Measurements from ENCODE around the gene ATP6V0A4.
"Not testable (repeated sequence)": the region's sequence is repeated elsewhere in the genome, so short reads cannot be mapped to it uniquely, and the experiment has no call there.

ATP6V0A4 gene

DNA sequence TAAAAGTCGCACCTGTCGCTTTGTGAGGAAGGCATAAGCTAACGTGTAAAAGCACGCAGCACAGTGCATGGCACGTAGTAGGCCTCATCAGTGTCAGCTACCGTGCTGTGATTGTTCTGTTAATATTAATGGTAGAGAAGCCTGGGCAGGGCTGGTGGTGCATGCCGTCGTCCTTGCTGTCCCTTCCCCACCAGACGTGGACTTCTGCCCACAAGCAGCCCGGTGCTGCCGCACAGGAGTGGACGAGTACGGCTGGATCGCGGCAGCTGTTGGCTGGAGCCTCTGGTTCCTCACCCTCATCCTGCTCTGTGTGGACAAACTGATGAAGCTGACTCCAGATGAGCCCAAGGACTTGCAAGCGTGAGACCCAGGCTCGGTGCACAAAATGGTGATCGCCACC, 4.7 kb upstream of the ATP6V0A4 start:
- DNase-seq (ENCODE audit: low read depth), result no peak

DNA sequence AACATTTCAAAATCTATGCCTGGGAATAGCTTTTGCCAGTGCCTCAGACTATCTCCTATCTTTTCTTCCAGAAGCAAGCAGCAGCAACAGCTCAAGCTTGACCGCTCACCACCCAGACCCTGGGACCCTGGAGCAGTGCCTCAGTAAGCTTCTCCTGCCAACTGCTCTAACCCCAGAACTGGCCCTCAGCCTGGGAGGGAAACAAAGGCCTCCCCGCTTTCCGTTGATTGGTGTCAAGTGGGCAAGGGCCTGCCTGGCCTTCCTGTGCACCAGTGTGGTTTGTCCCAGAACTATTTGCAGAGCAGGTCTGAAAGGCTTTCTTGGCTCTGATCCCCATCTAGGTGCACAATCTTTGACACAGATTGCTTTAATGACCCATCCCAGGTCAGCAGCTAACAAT, 3.3 kb upstream of the ATP6V0A4 start:
- DNase-seq (ENCODE audit: low read depth), result no peak

DNA sequence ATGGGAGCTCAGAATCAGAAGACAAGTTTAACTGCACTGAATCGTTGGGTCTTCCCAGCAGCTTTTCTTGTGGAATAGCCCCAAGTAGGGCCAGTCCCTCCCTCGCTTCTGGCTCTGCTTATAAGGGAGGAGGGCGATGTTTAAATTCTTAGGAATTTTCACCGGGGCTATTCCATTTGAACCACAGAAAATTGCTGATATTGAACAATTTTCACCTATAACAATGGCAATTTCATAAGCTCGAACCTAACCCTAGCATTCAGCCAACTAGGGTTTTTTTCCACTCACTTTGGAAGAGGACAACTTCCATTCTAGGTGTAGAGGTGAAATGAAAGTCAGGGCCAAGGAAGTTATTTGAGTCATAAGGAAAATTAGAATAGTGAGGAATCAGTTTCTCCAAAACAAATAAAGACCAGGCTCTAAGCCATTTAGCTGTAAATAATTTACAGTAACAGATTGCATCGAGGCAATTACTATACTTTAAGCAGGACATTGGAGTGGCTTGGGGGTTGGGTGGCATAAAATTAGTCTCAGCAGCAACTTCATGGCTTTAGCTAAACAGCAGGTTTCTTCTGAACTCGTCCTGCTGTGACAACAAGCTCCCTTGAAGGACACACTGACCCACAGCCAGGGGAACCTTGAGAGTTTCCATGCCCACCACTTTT, 1.5 kb upstream of the ATP6V0A4 start:
- no peak for DNase-seq (ENCODE audit: low read depth)

DNA sequence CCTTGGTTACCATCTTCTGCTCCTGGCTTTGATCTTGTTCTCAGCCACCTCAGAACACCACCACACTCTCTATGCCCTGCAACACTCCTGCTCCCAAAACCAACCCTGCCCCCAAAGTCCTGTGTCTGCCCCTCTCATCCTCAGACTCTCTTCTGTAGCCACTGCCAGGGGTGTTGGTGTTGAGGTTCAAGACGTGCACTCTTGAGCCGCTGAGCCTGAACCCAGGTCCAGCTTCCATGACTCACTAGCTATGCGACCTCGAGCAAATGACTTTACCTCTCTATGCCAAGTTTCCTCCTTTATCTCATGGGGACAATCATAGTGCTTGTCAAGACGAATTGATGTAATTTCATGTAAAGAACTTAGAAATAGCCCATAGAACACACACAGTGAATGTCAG, 840 bp upstream of the ATP6V0A4 start:
- DNase-seq (ENCODE audit: low read depth), result no peak

DNA sequence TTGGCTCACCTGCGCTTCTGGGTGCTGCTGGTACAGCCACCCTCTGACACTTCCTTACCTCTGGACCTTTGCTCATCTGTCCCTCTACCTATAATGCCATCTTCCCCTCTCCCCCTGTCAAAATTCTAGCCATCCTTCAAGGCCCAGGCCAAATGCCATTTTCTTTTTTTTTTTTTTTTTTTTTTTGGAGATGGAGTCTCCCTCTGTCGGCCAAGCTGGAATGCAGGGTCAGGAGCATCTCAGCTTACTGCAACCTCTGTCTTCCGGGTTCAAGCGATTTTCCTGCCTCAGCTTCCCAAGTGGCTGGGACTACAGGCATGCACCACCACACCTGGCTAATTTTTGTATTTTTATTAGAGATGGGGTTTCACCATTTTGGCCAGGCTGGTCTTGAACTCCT, 950 bp downstream of the ATP6V0A4 start:
- not testable (repeated sequence) for DNase-seq (ENCODE audit: low read depth)

DNA sequence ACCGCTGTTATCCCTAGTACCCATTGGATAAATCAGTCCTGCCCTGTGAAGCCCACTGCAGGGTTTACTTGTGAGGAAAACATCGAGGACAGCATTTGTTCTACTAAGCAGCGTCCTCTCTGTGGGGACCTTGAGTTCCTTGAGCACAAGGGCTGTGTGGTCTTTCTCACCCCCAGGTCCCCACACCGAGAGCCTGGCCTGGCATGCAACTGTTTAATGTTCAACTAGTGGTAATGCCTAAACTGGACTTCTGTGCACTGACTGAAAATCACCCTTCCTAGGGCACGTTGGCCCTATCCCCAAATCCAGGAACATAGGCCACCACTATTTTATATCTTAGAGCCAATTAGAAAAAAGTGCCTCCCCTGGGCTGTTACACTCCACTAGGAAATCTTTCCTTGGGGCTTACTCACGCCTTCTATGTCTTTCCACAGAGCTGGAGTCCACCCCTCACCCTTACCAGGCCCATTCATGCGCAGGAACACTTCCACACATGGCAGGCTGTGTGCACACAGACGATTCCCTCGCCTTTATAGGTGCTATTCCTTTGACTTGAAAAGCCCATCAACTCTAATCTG, 1.9 kb downstream of the ATP6V0A4 start:
- no peak for DNase-seq (ENCODE audit: low read depth)

DNA sequence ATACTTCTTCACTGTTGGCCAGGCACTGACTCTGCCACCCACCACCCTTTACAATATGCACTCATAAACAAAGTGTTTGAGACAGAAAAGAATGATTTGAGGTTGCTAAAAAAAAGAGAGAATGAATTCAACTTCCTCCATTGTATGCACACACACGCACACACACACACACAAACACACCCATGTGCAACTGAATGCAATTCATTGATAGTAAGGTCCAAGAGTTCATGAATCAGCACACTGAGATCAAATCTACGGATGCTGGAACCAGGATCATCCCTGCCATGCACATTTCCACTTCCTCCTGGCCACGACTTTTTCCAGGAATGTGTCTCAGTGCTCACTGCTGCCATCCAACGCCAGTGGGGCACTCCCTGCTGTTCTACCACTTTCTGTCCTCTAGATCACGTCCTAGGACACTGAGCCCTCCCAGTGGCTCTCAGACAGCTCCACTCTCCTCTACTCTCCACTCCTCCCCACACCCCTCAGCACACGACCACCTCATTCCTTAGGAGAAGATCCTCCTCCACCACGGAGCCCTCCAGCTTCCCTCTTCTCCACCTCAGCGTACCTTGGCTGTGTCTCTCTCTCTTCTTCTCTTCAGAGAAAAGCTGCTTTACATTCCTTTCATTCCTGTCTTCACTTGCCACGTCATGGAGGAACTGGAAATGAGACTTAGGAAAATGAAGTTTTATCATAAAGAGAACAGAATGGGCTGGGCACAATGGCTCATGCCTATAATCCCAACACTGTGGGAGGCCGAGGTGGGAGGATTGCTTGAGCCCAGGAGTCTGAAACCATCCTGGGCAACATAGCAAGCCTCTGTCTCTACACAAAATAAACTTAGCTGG, 12.2 kb downstream of the ATP6V0A4 start:
- no peak for DNase-seq (ENCODE audit: low read depth)

DNA sequence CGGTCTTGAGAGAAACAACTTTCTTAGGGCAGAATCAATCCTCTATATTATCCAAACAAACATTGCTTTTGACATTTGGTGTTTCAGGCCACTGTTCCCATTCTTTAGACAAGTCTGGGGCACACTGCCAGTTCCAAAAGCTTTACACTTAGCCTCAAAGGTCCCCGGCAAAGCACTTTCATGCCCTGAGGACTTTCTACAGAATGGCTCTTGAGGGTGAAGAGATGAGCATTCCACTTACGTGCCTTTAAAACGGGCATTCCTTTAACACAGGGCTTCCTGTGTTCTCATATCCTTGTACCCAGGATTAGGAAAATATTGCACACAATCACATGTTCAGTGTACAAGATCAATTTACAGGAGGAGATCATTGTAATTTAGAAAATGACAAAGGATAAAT, 13.3 kb downstream of the ATP6V0A4 start:
- DNase-seq (ENCODE audit: low read depth), result no peak

DNA sequence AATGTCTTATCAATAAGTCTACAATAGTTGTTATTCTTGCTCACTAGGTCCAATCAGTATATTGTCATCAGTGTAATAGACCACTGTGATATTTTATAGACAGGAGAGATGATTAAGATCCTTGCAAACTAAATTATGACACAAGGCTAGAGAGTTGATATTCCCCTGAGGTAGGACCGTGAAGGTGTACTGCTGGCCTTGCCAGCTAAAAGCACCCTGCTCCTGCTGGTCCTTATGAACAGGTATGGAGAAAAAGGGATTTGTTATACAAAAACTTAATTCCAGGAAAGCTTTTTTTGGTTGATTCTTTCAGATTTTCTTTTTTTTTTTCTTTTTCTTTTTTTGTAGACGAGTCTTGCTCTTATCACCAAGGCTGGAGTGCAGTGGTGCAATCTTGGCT, 17.0 kb downstream of the ATP6V0A4 start:
- DNase-seq (ENCODE audit: low read depth), result no peak

DNA sequence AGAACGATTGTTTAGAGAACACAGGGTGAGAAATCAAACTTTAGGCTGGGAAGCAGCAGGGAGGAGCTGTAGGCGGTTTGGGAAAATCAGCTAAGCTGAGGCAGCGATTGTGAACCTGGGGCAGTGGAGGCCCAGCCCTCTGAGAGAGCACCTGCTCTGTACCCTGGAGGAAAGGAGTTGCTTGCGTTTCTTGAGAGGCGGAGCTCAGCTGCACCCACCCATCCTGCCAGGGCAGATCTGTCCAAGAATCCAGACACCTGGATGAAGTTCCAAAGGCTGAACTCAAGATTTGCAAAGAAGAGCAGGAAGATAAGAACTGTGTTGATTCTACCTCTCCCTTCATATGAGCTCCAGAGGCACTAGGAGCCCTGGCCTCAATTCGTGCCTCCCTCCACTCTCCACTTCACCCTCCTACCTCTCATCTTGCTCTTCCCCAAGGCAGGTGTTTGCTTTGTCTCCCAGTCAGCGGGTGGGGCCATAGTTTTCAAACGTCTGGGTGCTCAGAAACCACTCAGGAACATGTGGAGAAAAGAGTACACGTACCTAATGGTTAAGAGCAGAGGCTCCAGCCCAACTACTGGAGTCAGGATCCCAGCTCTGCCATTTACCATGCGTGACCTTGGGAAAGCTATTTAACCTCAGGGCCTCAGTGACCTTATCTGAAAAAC, 21.7 kb downstream of the ATP6V0A4 start:
- DNase-seq (ENCODE audit: low read depth), result no peak

DNA sequence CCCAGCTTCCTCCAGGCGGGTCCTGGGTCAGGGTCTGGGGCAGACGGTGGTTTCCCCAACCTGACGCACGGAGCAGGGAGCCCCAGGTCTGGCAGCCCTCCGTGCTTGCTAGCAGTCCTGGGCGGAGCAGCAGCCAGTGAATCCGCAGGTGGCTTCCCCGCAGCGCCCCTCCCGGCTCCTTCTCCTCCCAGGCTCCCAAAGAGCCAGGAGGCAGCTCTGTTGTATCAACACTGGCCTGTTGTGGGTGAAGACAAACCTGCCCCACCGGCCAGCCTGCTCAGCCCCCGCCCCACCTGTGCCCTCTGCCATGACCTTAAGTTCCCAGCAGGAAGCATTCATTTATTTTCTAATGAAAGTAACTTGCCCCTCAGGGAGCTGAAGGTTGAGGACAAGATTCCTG, 24.2 kb downstream of the ATP6V0A4 start:
- DNase-seq (ENCODE audit: low read depth), result no peak

DNA sequence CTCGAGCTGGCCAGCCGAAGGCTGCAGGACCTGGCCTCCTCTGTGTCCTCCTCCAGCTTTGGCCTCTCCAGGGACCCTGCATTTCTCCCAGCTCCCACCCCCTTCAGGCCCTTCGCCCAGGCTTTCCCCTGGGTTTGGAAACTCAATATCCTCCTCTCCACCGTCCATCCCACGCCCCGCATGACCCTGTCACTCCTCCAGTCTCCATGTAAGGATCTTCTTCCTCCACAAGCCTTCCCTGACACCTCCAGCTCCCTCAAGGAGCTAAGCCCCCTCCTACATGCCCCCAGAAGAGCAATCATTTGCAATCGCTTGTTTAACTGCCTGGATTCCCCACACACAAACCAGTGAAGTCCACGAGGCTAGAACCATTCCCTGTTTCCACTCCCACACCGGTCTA, 24.8 kb downstream of the ATP6V0A4 start:
- DNase-seq (ENCODE audit: low read depth), result no peak

DNA sequence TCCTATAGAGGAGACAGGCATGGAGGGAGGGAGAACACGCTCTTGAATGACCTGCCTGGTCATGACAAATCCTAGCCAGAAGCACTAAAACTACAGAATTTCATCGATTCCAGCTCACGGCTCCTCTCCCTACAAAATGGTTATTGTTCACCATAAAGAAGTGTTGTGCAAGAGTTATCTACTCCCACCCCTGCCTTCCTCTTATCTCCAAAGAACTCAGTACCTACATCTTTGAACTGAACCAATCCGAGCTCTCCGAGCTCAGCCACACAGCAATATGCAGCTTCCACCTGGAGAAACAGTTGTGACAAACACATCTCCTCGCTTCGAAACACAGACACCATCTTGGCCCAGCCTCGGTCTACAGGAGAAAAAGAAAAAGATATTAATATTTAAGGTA, 27.1 kb downstream of the ATP6V0A4 start:
- DNase-seq (ENCODE audit: low read depth), result no peak

DNA sequence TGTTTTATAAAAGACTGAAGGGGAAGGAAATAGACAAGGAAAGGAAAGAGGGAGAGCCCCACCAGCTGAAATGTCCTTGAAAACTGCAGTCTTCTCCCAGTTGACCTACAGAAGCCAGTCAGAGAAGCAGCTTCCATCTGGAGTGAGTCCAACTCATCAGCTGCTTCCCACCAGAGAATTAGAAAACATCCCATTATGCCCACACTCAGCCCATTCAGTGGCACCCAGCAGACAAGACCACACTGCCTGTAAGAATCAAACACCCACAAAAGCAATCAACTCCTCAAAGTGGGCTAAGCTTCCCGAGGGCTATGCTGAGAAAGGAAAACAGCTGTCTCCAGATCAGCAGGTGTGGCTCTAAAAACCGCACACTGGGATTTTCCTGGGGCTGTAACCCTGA, 29.8 kb downstream of the ATP6V0A4 start:
- no peak for DNase-seq (ENCODE audit: low read depth)

DNA sequence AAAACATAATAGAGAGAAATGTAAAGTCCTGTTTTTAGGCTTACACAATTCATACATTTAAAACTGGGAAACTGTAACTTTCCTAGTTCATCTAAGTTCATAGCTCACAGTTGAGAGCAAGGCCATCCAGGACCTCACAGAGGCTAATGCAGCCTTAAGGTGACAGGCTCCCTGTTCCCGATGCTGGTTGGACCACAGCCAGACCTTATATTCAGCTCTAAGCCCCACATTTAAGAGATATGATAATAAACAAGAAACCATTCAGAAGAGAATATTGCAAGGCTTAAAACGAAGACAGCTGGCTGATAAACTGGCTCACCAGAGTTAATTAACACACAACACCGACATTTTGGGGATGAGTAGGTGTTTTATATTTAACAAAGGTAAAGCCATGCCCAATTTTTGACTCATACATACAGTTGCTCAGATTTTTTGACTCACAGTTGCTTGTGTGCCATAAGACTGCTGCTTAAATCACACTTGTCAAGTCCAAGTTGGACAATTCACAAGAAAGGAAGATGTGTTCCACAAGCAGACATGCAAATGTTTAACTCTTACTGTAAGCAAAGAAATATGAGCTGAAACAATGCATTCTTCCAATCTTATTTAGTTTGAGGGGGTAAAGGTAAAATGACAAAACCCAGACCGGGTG, 41.3 kb downstream of the ATP6V0A4 start:
- DNase-seq (ENCODE audit: low read depth), result no peak

DNA sequence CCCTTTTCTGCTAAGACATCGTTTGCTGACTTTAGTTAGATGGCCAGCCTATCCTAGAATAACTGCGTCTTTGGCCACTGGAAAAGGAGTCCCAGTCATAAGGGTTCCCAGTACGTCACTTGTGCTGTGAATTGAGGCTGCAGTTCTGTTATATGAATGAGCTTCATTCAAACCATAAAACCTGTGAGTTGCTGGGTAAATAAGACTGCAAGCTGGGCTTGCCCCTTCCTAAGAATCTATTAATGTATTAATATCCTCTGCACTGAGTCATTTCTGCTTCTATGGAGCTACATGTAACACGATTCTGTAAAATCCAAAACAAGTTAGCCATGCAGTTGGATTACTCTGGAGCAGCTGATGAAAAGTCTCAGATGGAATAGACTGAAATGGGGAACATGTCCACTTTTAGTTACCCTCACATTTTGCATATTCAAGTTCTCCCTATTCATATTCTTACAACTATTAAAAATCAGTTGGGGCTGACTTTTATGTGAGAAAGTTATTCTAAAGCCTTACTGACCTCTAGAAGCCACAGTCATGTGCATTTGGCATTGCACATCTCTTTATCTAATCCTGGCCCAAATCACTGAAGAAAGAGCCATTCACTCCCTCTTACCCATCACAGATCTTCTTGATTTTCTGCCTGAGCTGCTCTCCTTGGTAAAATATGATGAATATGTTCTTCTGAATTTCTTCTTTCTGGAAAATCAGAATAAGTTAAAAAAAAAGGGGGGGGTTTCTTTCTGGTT, 42.0 kb downstream of the ATP6V0A4 start:
- DNase-seq (ENCODE audit: low read depth), result no peak

DNA sequence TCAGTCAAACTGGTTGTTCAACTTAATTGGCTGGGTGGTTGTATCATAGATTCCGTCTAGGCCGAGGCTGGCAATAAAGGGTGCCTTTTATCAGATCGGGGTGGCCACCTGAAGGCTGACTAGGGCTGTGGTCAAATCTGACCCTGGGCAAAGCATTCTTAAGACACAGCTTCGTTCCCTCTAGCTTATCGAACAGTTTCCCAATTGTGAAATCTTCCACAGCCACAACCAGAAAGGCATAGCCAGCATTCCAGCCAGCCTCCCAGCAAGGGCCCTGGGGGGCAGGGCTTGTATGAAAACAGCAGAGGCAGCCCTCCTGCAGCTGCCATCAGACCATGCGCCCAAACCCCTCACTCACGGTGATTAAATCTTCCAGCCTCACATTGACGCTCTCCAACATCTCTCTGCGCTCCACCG, 42.7 kb downstream of the ATP6V0A4 start:
- DNase-seq (ENCODE audit: low read depth), result no peak

DNA sequence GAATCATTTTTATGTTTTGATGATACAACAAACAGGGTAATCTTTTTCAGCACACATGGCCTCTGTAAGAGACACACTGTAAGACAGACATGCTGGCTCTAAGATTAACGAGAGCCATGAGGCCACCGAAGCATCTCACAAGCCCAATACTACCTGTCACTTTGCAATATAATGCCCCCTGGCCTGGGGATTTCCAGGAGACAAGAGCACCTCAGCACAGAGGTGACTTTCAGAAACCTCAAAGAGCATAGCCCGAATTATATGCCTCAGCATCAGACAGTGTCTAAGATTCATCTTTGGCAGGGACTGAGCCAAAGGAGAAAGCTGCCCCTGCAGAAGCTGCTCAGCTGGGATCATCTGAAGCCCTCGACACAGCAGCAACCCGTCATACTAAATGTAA, 44.4 kb downstream of the ATP6V0A4 start:
- DNase-seq (ENCODE audit: low read depth), result no peak

DNA sequence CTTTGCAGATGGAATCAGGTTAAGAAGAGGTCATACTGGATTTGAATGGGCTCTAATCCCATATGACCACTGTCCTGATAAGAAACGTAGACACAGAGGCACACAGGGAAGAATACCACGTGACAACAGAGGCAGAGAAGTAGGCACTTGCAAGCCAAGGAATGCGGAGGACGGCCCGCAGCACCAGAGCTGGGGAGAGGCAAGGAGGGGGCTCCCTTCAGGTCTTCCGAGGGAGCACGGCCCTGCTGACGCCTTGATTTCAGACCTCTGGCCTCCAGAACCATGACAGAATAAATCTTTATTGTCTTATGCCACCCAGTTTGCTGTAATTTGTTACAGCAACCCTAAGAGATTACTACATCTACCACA, 44.9 kb downstream of the ATP6V0A4 start:
- no peak for DNase-seq (ENCODE audit: low read depth)

DNA sequence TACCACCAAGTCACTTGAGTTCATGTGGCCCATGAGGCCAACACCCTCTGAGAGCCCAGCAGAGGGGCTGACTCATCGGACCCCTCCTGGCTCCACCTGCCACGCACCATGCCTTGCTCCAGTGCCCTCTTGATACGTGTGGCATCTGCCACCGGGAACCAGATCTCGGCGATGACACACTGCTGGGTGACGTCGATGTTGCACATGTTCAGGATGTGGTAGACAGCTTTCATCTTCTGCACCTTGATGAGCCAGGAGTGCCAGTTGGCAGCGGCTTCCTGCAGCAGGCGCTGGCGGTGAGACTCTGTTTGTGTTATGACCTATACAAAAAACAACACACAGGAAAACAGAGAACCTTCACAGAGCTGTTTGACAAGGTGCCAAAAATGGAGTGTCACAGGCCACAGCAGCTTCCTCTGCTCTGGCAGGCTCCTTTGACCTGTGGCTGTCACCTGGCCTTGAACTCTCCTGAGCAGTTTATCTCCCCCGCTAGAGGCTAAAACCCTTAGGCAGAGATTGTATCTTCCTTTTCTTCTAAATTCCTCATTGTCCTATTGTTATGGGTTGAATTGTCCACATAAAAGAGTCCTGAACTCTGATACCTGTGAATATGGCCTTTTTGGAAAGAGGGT, 45.4 kb downstream of the ATP6V0A4 start:
- DNase-seq (ENCODE audit: low read depth), result peak; percentile 82

DNA sequence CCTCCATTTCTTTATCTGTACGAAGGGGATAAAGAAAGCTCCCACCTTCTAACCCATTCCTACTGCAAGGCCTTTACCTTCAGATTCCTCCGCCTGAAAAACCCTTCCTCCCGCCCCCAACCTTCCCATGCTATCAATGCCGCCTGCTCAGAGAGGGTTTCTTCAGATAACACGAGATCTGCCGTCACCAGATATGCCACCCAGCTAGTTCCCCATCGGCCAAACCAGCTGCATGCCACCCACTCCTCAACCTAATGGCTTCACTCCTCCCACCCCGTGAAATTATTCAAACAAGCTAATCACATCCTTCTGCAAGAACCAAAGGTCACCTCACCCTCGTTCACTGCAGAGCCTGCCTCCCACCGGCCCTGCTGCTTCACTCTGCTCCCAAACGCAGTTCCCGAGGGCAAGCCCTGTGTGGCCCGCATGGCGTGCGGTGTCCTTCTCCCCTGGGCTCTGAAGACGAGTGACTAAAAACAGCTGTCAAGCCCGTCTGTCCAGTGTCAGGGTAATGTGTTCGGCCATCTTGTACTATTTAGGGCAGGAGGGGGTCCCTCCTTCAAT, 47.0 kb downstream of the ATP6V0A4 start:
- DNase-seq (ENCODE audit: low read depth), result no peak

All from stimulated activated CD8-positive, alpha-beta memory T cell treated with anti-CD3 and anti-CD28 coated beads, Interleukin-15, amount 100 ng/mL, for 1 hour (primary cell).